ENCODE measurements around the gene RAPGEF6.
A peak's percentile ranks its signal among the peaks of the same experiment; 100 is the strongest.

RAPGEF6 gene

GRCh38 chr5:131482617-131483016, 152.4 kb downstream of the RAPGEF6 start:
- no peak overlapping the region for H3K4me3 ChIP-seq (ENCODE audit: control insufficient read depth, low read depth, low read length)
- TF ChIP-seq CTCF (conservative IDR thresholded peaks at IDR 0.05; ENCODE audit: control insufficient read depth, insufficient read depth, low read depth, low read length): no peak
- no peak for DNase-seq (ENCODE audit: low read depth)

- no peak for DNase-seq (ENCODE audit: low read depth)
- H3K4me3 ChIP-seq (ENCODE audit: control insufficient read depth, low read depth, low read length): no peak overlapping the region
- no peak for TF ChIP-seq CTCF (conservative IDR thresholded peaks at IDR 0.05; ENCODE audit: control insufficient read depth, insufficient read depth, low read depth, low read length)
Observed at GRCh38 chr5:131481569-131481968, 153.5 kb downstream of the RAPGEF6 start.

GRCh38 chr5:131475541-131475941, 159.5 kb downstream of the RAPGEF6 start:
- no peak for TF ChIP-seq CTCF (conservative IDR thresholded peaks at IDR 0.05; ENCODE audit: control insufficient read depth, insufficient read depth, low read depth, low read length)
- no peak overlapping the region for H3K4me3 ChIP-seq (ENCODE audit: control insufficient read depth, low read depth, low read length)
- DNase-seq (ENCODE audit: low read depth): no peak

GRCh38 chr5:131473731-131474130, 161.3 kb downstream of the RAPGEF6 start:
- DNase-seq (ENCODE audit: low read depth): no peak
- no peak overlapping the region for H3K4me3 ChIP-seq (ENCODE audit: control insufficient read depth, low read depth, low read length)
- no peak for TF ChIP-seq CTCF (conservative IDR thresholded peaks at IDR 0.05; ENCODE audit: control insufficient read depth, insufficient read depth, low read depth, low read length)

- DNase-seq (ENCODE audit: low read depth): peak; percentile 98
- no peak overlapping the region for H3K4me3 ChIP-seq (ENCODE audit: control insufficient read depth, low read depth, low read length)
- TF ChIP-seq CTCF (conservative IDR thresholded peaks at IDR 0.05; ENCODE audit: control insufficient read depth, insufficient read depth, low read depth, low read length): no peak
Observed at GRCh38 chr5:131466171-131466766, 168.8 kb downstream of the RAPGEF6 start.

- no peak for DNase-seq (ENCODE audit: low read depth)
- no peak overlapping the region for H3K4me3 ChIP-seq (ENCODE audit: control insufficient read depth, low read depth, low read length)
- TF ChIP-seq CTCF (conservative IDR thresholded peaks at IDR 0.05; ENCODE audit: control insufficient read depth, insufficient read depth, low read depth, low read length): no peak
Observed at GRCh38 chr5:131463656-131464055, 171.4 kb downstream of the RAPGEF6 start.

- H3K4me3 ChIP-seq (ENCODE audit: control insufficient read depth, low read depth, low read length): no peak overlapping the region
- DNase-seq (ENCODE audit: low read depth): no peak
- no peak for TF ChIP-seq CTCF (conservative IDR thresholded peaks at IDR 0.05; ENCODE audit: control insufficient read depth, insufficient read depth, low read depth, low read length)
Observed at GRCh38 chr5:131462454-131462853, 172.6 kb downstream of the RAPGEF6 start.

Measured in fibroblast of mammary gland (primary cell).